ENCODE data around the gene THSD7B.
"Not testable (repeated sequence)": the region's sequence is repeated elsewhere in the genome, so short reads cannot be mapped to it uniquely, and the experiment has no call there.

THSD7B gene

GRCh38 chr2:137291836-137292570 lies 526.7 kb downstream of the THSD7B start:
- DNase-seq: no peak

GRCh38 chr2:137298377-137298776 lies 533.0 kb downstream of the THSD7B start:
- DNase-seq: no peak

GRCh38 chr2:137300987-137301386 lies 535.6 kb downstream of the THSD7B start:
- no peak for DNase-seq

- no peak for DNase-seq
These were observed 537.6 kb downstream of the THSD7B start for GRCh38 chr2:137302957-137303356.

- no peak for DNase-seq
These were observed 550.7 kb downstream of the THSD7B start for GRCh38 chr2:137316075-137316474.

- DNase-seq: no peak
These were observed 556.2 kb downstream of the THSD7B start for GRCh38 chr2:137321566-137321965.

GRCh38 chr2:137331562-137331961 lies 566.2 kb downstream of the THSD7B start:
- DNase-seq: not testable (repeated sequence)

- DNase-seq: no peak
These were observed 568.2 kb downstream of the THSD7B start for GRCh38 chr2:137333386-137334165.

- DNase-seq: no peak
These were observed 570.7 kb downstream of the THSD7B start for GRCh38 chr2:137336067-137336466.

GRCh38 chr2:137339051-137339450 lies 573.7 kb downstream of the THSD7B start:
- DNase-seq: no peak

GRCh38 chr2:137345994-137346393 lies 580.6 kb downstream of the THSD7B start:
- no peak for DNase-seq

GRCh38 chr2:137348301-137348700 lies 583.0 kb downstream of the THSD7B start:
- no peak for DNase-seq

GRCh38 chr2:137357634-137358033 lies 592.3 kb downstream of the THSD7B start:
- DNase-seq: no peak

- no peak for DNase-seq
These were observed 602.0 kb downstream of the THSD7B start for GRCh38 chr2:137367361-137367760.

GRCh38 chr2:137369106-137369505 lies 603.8 kb downstream of the THSD7B start:
- DNase-seq: no peak

GRCh38 chr2:137379186-137379585 lies 613.8 kb downstream of the THSD7B start:
- no peak for DNase-seq

- no peak for DNase-seq
These were observed 615.3 kb downstream of the THSD7B start for GRCh38 chr2:137380610-137381009.

- no peak for DNase-seq
These were observed 616.4 kb downstream of the THSD7B start for GRCh38 chr2:137381731-137382130.

GRCh38 chr2:137383391-137383790 lies 618.0 kb downstream of the THSD7B start:
- DNase-seq: peak; percentile 0

GRCh38 chr2:137387044-137387443 lies 621.7 kb downstream of the THSD7B start:
- no peak for DNase-seq

GRCh38 chr2:137405496-137405895 lies 640.2 kb downstream of the THSD7B start:
- no peak for DNase-seq

GRCh38 chr2:137411585-137411984 lies 646.2 kb downstream of the THSD7B start:
- no peak for DNase-seq

- no peak for DNase-seq
These were observed 655.4 kb downstream of the THSD7B start for GRCh38 chr2:137420744-137421143.

- DNase-seq: no peak
These were observed 669.8 kb downstream of the THSD7B start for GRCh38 chr2:137435162-137435561.

Measured in hematopoietic multipotent progenitor cell treated with erythropoietin and hydrocortisone succinate and interleukin-3 and kit ligand, for 4 days (in vitro differentiated cells).